Lower lobe of right lung (tissue), 2 donors: ENCODE measurements around the gene KIF3B. TPM values are rescaled to one million over a fixed set of nuclear protein-coding genes. Genes with fewer than 3 reads are reported as not detected.

Experiments
- ATAC-seq, 2 donors: fragments of 200-7000 bp; cut with Tn5 transposase; one replicate each; pipeline ENCODE4 v1.9.1; 2020 to 2022; ENCODE audit warnings: mild to moderate bottlenecking in 2 of 2, moderate library complexity in 2 of 2
- DNase-seq: peaks from one replicate; pipeline ENCODE4 v3.0.0-alpha.2; 2020
- H3K27ac ChIP-seq: fragments of 200-600 bp; one replicate; pipeline ENCODE4 v1.8.0; 2022
- H3K27me3 ChIP-seq: fragments of 200-600 bp; one replicate; pipeline ENCODE4 v1.8.0; 2022; ENCODE audit warnings: low read depth
- H3K36me3 ChIP-seq: fragments of 200-600 bp; one replicate; pipeline ENCODE4 v1.8.0; 2022; ENCODE audit warnings: mild to moderate bottlenecking
- H3K4me1 ChIP-seq: fragments of 200-600 bp; one replicate; pipeline ENCODE4 v1.8.0; 2022
- H3K4me3 ChIP-seq: fragments of 200-600 bp; one replicate; pipeline ENCODE4 v1.8.0; 2022; ENCODE audit warnings: mild to moderate bottlenecking
- H3K9me3 ChIP-seq: fragments of 200-600 bp; one replicate; pipeline ENCODE4 v1.8.0; 2022
- CTCF ChIP-seq: fragments of 200-600 bp; IDR thresholded peaks from one replicate; pipeline ENCODE4 v1.8.0; 2022; ENCODE audit warnings: antibody characterized with exemption, mild to moderate bottlenecking
- intact Hi-C: fragments of 100-400 bp; cut with DNase I; formaldehyde crosslinking; loops from one replicate; pipeline ENCODE4 v1.11.0; 2022
- total RNA-seq: library from RNA; stranded (reverse); fragmentation: NEBNext Ultra II Directional; extraction: Animal tissue kit (Norgen Biotek cat#: 25700); gene quantifications from one replicate; pipeline ENCODE4 v1.2.1, GENCODE V29; 2021
- donor health status: DM: no; HTN: yes; CAD: no; lungs with severe emphysema.

KIF3B gene
- total RNA-seq, 1 donor from 2014 or later, result 28.0 TPM

DNA sequence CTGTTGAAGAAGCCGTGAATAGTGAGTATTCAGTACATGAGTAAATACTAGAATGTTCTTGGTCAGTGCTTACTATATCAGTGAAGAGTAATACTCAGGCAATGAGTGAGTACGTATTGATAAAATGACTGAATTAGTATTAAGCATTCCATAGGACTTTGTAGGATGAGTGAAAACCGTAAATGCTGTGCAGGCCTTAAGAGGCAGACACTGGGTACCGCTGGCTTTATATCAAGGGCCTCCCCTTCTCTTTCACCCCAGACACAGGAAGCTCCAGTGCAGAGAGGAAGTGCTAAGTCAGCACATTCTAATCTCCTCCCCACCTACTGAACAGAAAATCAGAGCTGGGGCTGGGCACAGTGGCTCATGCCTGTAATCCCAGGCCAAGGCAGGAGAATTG is 45.6 kb upstream of the KIF3B start:
- DNase-seq (no peak), ATAC-seq (peak; percentile 39 to 57)
- Histone ChIP-seq H3K4me1 (peaks cover 42% of the 10 kb centered on the region), H3K27ac (no peak overlapping the region), H3K4me3 (no peak overlapping the region), H3K9me3 (no peaks in the 10 kb centered on the region), H3K36me3 (peaks cover 85% of the 10 kb centered on the region), H3K27me3 (no peaks in the 10 kb centered on the region)
- no peak for TF ChIP-seq CTCF
- intact Hi-C loops, result no loop called here

DNA sequence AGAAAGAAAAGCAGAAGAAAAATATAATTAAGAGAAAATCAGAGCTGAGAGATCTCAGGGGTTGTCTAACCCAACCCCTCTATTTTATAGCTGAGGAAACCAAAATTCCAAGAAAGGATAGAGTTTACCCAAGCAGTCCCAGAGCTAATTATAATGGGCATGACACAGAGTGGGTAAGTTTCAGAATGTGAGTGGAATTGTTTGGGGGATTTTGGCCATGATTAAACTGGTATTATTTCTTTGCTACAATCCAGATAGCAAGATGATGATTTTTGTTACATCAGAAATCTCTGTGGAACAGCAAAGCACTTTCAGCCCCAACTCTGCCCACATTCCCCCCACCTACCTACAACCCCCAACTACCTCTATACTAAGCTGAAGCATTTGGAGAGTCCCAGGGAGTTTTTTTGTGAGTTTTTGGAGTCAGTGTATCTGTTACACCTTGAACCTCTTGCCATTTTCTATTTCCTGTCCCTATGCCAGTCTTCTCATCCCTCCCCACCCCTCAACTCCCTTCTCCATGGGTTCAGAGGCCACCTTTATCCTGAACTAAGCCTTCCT is 45.0 kb upstream of the KIF3B start:
- no peaks in the 10 kb centered on the region for H3K9me3 ChIP-seq
- H3K27ac ChIP-seq, result no peak overlapping the region
- peaks cover 84% of the 10 kb centered on the region for H3K36me3 ChIP-seq
- H3K4me3 ChIP-seq, result no peak overlapping the region
- TF ChIP-seq CTCF, result no peak
- intact Hi-C loops, result no loop called here
- no peak for DNase-seq
- peaks cover 37% of the 10 kb centered on the region for H3K4me1 ChIP-seq
- H3K27me3 ChIP-seq, result no peaks in the 10 kb centered on the region
- ATAC-seq, result no peak

DNA sequence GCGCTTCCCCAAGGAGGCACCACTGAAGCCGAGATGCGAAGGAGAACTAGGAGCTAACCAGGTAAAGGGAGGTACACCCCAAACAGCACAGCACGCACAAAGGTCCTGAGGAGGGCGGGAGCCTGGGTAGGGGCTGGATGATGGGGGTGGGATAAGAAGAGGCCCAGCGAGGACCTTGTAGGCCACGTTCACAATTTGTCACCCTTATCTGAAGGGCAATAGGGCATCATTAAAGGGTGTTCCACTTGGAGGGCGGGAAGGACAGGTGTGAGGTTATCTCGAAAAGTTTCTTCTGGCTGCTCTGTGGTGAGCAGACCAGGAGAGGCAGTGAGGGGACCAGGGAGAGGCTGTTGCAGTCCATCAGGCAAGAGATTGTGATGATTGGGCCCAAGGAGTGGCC is 44.2 kb upstream of the KIF3B start:
- intact Hi-C loops, result no loop called here
- DNase-seq (no peak), ATAC-seq (no peak)
- Histone ChIP-seq H3K36me3 (peaks cover 76% of the 10 kb centered on the region), H3K9me3 (no peaks in the 10 kb centered on the region), H3K27ac (no peak overlapping the region), H3K27me3 (no peaks in the 10 kb centered on the region), H3K4me1 (peaks cover 28% of the 10 kb centered on the region), H3K4me3 (no peak overlapping the region)
- no peak for TF ChIP-seq CTCF

DNA sequence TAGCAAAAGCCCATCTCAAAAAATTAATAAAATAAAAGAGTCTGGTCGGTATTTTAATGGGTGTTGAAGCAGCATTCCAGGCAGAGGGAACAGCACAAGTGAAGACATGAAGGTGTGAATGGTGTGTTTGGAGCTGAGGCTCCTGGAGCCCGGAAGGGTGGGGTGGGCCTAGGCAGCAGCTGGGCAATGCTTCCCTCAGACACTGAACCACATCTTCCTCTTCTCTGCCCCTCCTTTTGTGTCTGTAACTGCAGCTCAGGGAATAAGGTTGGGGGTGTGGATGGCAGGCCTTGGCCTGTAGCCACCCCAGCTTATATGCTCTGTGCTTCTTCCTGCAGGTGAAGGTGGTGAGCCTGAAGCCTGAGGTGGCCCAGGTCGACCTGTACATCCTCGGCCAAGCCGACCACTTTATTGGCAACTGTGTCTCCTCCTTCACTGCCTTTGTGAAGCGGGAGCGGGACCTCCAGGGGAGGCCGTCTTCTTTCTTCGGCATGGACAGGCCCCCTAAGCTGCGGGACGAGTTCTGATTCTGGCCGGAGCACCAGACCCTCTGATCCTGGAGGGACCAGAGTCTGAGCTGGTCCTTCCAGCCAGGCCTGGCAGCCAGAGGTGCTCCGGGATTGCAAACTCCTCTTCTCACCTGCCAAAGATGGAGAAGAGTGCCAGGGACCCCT is 43.2 kb upstream of the KIF3B start:
- TF ChIP-seq CTCF, result no peak
- peaks cover 66% of the 10 kb centered on the region for H3K36me3 ChIP-seq

GRCh38 chr20:32235331-32236047 is 42.0 kb upstream of the KIF3B start:
- peaks cover 58% of the 10 kb centered on the region for H3K36me3 ChIP-seq
- no peaks in the 10 kb centered on the region for H3K9me3 ChIP-seq
- no peak overlapping the region for H3K27ac ChIP-seq
- peaks cover 27% of the 10 kb centered on the region for H3K4me1 ChIP-seq
- H3K4me3 ChIP-seq, result no peak overlapping the region
- intact Hi-C loops, result no loop called here
- no peak for DNase-seq
- no peaks in the 10 kb centered on the region for H3K27me3 ChIP-seq
- no peak for TF ChIP-seq CTCF
- ATAC-seq, result no peak

More for the DNA sequence above, 43.2 kb upstream of the KIF3B start:
- ATAC-seq, result peak; percentile 33 to 47
- H3K9me3 ChIP-seq, result no peaks in the 10 kb centered on the region
- no peaks in the 10 kb centered on the region for H3K27me3 ChIP-seq
- no peak overlapping the region for H3K4me3 ChIP-seq
- H3K4me1 ChIP-seq, result peaks cover 27% of the 10 kb centered on the region
- H3K27ac ChIP-seq, result no peak overlapping the region
- DNase-seq, result no peak
- intact Hi-C loops, result no loop called here
